Skin of body (tissue), 2 donors: ENCODE data around the gene LRCH1. TPM values are rescaled to one million over a fixed set of nuclear protein-coding genes. Genes with fewer than 3 reads are reported as not detected.
"Not testable (repeated sequence)": the region's sequence is repeated elsewhere in the genome, so short reads cannot be mapped to it uniquely, and the experiment has no call there.

ENCODE experiments used
- DNase-seq: peaks from one replicate; lab custom pipeline; 2025; lab: John Stamatoyannopoulos, UW
- total RNA-seq: library from RNA; depleted of rRNA; stranded (reverse); fragments of >200 nt; gene quantifications from one replicate; pipeline ENCODE4 v1.2.3, GENCODE V29; 2014

The LRCH1 gene, protein sequence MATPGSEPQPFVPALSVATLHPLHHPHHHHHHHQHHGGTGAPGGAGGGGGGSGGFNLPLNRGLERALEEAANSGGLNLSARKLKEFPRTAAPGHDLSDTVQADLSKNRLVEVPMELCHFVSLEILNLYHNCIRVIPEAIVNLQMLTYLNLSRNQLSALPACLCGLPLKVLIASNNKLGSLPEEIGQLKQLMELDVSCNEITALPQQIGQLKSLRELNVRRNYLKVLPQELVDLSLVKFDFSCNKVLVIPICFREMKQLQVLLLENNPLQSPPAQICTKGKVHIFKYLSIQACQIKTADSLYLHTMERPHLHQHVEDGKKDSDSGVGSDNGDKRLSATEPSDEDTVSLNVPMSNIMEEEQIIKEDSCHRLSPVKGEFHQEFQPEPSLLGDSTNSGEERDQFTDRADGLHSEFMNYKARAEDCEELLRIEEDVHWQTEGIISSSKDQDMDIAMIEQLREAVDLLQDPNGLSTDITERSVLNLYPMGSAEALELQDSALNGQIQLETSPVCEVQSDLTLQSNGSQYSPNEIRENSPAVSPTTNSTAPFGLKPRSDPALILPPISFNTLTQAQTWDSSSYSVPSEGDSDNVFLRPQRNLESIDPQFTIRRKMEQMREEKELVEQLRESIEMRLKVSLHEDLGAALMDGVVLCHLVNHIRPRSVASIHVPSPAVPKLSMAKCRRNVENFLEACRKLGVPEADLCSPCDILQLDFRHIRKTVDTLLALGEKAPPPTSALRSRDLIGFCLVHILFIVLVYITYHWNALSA
- total RNA-seq: 19.5 TPM

DNA sequence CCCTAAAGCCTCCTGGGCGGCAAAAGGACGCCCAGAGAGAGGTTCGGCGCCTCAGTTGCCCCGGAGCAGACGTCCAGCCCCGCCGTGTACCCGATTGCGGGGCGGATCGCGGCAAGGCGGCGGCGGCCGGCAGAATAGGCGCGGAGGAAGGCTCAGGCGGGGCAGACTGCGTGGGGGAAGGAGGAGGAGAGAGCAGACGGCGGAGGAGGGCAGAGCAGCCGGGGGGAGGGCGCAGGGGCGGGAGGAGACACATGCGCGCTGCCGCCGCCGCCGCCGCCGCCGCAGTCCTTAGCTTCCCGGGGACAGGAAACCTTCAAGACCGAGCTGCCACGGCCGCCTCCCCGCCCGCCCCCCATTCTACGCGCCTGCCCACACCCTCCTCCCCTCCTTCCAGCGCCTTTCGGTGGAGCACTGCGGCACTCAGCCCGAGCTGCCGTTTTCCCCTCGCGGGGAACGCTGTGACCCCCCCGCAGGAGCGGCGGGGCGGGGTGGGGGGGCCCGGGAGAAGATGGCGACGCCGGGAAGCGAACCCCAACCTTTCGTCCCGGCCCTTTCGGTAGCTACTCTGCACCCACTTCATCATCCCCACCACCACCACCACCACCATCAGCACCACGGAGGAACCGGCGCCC, at the start of gene LRCH1:
Gene LRCH1, plus strand, starts transcription at position 282 of the 632 bp plus-strand sequence. Its CDS starts 227 bp downstream, at position 509.
- DNase-seq: peak; percentile 80

DNA sequence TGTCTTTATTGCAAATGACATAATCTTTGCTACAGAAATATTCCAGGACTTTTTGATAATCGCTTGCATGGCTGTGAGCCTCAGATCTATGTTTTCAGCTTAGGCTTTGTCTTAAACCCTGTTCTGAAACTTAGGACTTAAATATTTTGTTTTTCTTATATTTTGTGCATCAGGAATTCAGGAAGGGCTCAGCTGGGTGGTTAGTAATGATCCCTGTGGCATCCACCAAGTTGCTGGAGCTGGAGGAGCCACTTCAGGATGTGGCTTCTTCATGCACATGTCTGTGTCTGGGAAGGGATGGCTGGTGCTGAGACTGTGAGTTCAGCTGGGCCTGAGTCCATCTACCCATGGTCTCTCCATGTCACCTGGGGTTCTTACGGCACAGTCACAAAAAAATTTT, 48.9 kb upstream of the LRCH1 start:
- no peak for DNase-seq

DNA sequence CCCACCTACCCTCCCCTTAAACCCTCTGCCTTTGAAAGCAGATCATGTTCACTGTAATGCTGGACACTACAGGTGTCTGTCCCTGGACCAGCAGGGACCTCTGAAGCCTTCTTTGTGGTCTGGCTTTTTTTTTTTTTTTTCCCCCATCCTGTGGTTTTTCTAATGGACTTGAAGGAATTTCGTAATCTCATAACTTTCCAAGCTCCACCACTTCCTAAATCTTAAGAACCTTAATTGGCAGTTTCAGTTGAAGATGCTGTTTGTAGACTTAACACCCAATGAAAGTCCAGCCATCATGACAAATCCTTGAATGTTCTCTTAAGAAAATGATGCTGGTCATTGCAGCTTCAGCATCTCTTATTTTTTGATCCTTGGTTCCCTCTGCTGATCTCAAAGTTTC, 45.0 kb upstream of the LRCH1 start:
- DNase-seq: no peak

DNA sequence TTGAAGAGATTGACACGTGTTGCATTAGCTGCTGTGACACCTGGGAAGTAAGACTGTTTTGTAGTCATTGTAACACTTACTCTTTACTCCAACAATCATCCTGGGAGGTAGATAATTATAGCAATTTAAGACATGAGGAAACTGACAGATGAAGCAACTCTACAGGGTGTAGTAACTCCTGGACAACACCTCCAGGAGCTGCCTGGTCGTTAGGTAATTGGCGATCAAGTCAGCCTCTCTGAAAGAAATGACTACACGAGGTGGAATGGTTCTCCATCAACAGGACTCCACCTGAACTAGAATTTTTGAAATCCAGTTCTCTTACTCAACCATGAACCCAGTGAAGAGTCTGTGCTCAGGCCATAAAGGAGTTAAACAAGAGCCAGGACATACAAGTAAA, 43.0 kb upstream of the LRCH1 start:
- DNase-seq: no peak

DNA sequence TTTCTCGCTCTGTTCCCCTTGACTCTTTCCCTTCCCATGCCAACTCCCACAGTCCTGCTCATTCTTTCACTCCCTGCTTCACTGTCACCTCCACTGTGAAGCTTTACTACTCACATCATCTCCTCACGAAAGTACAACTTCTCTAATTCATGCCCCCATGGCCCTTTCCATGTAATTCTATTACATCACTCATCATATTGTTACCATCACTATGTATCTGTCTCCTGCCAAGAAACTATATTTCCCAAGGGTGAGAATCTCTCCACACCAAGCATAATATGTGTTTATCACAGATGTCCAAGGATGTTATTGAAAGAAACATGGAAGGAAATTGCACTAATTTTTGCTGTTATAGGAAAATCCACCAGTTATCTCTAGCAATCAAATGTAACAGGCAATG, 37.2 kb upstream of the LRCH1 start:
- DNase-seq: peak; percentile 73

DNA sequence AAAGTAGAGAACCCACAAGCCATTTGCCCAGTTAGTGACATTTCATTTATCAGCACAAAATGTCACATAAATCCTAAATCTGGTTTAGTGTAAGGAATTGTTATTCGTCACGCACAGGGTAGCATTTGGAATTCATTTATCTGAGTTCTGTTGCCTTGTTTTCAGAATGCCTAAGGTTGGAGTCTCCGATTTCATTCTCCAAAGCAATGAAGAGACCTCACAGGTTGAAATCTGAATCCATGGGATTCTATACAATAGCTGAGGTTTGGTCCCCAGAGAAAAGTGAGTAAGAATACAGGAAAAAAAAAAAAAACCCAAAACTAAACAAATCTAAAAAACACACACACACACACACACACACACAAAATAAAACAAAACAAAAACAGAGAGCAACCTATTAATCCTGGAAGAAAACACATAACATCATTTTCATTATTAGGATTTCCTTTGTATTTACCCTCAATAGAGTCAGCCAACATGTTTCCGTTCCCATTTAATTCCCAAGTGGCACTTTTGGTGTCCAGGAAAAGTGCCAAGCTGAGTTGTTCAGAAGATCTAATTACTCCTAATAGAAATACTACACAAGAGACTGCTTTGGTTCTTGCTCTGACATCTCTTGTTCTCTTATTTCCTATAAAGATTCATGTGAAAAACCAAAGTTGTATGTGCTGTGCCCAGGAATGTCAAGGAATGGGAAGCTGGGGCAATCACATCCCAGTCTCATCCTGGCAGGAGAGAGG, 36.2 kb upstream of the LRCH1 start:
- DNase-seq: peak; percentile 85

DNA sequence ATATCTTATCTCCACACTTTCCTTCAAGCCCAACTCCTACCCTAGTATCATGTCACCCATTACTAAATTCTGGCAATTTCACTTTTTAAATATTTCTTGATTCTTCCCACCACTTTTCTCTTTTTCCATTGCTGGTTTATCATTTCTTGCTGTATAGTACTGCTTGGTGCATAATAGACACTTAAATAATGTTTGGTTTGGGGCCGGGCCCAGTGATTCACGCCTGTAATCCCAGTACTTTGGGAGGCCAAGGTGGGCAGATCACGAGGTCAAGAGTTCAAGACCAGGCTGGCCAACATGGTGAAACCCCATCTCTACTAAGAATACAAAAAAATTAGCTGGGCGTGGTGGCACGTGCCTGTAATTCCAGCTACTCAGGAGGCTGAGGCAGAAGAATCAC, 35.2 kb upstream of the LRCH1 start:
- not testable (repeated sequence) for DNase-seq

DNA sequence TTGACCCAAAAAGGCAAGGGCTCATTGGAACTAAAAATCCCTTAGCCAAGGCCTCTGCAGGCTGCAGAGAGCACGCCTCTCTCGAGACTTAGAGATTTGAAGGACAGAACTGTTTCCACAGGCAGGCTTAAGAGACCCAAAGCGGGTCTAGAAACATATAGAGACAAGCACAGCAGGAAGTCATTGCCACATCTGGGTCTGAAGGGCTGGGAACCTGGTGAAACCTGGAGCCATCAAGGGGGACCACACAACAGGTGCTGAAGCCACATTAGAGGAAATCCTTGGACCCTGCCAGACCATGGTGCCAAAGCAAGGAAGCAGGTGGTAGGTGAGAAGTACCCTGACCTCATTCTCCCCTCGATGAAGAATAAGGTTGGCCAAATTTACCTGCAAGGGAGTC, 33.8 kb upstream of the LRCH1 start:
- no peak for DNase-seq

DNA sequence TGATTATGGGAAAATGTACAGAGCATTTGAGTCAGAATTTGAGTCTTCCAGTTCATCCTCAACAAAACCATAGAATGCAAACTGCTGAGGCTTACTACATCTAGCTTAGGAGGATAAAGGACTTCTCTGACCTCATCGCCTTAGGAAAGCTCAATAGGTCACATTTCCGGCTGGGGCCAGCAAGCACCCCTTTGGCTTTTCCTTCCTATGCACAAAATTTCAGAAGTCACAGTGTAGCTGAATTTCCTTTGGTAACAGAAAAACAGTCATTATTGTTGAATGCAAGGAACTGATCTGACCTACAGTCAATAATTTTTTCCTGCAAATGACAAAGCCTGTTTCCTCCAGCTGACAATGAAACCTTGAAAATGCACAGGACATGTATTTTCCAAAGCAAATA, 32.8 kb upstream of the LRCH1 start:
- peak; percentile 30 for DNase-seq

DNA sequence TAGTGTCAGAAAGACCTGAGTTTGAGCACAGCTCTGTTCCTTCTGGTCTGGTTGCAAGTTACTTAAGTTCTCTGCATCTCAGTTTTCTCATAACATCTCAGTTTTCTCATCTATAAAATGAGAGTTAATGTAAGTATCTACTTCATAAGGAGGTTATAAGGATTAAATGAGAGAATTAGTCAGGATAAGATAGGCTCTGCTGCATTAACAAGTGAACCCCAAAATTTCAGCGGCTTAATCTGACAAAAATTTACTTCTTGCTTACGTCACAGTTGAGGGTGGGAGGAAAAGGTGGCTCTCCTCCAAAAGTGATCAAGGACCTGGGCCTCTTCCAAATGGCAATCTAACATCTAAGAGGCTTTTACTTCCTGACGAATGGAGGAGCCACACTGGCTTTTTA, 31.5 kb upstream of the LRCH1 start:
- DNase-seq: no peak

DNA sequence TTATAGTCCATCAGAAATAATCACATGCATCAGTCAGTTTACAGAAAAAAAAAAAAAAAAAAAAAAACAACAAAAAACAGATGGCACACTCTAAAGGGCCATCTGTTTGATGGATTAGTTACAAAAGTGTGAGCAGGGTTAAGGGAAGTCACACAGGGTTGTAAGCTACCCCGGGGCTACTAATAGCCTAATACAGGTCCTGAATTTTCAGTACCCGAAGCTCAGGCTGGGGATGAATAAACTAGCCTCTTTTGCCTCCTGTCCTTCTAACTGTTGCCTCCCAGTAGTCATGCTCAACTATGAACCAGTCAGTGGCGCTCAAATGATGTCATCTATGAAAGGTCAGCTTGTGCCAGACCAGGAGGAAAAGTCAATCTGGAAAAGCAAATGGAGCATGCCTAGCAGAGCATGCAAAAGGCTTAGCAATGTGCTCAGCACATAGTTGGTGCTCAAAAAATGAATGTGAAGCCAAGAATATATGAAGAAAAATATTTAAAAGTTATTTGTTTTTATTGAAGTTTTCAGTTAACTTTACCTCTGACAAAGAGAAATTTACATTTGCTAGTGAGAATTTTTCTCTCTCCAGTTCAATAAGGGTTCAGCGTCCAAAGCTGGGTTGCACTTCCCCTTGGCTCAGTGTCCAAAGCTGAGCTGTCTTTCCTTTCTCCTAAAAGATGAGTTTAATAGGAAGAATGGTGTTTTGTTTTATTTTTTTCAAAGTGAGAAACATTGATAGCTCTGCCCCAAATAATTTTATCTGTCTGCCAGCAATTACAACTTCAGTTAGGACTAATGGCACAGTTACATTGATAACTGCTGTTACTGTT, 30.8 kb upstream of the LRCH1 start:
- DNase-seq: no peak

DNA sequence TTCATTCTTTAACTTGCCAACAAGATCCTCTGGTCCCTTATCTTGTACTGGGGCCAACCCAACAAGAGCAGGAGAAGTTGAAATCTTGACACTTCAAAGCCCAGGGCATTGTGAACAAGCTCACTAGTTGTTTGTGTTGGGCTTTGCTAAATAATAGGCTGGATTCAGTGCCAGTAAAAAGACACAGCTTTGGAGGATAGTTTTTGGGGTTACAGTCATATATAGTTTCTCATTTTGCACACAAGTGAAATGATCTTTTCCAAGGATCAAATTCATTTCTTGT, 30.3 kb upstream of the LRCH1 start:
- no peak for DNase-seq

DNA sequence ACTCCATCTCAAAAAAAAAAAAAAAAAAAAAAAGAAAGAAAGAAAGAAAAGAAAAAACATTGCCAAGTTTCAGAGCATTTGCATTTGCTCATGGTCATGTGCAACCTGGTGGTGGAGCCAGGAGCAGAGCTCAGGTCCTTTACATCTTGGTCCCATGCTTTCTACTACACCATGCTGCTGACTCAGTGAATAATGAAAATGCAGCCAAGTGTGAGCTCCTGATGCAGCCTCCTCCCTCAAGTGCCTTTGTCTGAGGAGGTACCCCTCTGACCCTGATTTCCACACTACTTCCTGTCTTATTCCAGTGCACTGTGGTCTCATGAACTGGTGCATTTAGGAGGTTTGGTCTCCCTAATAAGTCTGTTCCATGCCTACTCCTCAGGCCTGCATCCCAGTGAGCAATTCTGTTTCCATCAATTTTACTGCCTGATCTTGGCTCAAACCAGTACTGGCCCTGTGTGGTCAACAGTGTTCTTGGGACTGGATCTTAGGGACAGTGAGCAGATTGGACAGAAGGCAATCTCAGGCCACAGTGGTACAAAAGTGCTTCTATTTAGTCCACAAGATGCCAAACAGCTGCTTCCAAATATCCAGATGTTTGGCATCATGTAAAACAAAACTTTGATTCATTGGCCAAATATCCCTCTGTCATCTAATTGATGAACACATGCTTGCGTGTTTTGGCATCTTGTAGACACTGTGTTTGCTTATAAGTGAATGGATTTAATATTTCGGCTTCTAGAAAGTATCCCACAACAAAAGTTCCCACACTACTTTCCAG, 28.8 kb upstream of the LRCH1 start:
- DNase-seq: peak; percentile 93

DNA sequence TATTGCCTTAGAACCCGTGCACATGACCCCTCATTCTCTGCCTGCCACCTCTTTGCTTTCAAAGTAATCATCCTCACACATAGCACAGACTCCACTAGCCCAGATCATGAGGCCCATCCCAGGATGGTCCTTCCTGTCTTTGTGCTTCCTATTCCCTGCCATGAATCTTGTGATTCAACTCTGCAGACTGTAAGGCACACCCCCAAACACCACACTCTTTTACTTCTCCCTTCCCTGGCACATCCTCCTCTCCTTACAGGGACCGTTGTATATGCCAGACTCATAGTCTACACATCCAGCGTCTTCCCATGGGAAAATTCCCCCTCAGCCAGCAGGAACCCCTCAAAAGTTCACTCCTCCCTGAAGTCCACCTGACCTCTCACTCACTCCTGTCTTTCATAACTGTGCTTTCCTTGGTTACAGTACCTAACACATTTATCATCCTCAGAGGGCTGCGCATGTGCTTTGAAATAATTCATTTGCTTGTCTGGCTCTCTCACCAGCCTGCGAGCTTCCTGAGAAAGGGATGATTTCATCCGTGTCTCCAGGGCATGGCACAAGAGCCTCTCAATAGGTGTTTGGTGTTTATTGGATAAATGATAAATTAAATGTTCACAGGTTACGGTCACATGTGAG, 26.8 kb upstream of the LRCH1 start:
- DNase-seq: no peak

DNA sequence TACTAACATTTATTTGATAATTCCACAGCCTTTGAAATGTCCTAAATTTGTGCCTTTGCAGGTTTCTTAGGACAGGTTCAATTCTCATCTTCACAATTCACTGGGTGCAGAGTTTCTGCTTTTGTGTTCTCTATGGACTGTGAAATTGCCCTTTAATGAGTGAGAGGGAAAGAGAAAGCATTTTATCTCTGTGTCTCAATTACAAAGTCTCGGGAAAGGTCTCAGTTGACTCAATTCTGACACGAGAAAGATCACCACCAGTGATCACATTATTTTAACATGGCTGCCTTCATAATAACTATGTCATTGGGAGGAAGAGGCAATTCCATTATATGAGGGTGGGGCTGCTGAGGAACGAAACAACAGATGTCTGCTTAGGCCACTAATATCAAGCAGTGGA, 26.2 kb upstream of the LRCH1 start:
- no peak for DNase-seq

DNA sequence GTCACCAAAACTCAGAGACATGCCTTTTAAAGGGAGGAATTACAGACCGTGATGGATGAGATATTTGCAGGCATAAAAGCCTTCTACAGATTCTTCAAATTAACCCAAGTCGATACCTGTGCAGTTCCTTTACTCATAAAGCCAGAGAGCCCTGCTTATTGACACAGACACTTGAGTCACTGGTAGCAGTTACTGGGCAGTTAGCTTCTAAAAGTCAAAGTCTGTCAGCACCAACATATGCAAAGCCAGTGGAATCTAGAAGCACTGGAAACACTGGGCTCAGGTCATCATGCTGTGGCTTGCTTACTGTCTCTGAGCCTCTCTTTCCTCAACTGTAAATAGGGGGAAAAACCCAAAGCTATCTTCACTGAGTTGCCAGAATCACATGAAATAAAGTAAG, 25.7 kb upstream of the LRCH1 start:
- DNase-seq: no peak

DNA sequence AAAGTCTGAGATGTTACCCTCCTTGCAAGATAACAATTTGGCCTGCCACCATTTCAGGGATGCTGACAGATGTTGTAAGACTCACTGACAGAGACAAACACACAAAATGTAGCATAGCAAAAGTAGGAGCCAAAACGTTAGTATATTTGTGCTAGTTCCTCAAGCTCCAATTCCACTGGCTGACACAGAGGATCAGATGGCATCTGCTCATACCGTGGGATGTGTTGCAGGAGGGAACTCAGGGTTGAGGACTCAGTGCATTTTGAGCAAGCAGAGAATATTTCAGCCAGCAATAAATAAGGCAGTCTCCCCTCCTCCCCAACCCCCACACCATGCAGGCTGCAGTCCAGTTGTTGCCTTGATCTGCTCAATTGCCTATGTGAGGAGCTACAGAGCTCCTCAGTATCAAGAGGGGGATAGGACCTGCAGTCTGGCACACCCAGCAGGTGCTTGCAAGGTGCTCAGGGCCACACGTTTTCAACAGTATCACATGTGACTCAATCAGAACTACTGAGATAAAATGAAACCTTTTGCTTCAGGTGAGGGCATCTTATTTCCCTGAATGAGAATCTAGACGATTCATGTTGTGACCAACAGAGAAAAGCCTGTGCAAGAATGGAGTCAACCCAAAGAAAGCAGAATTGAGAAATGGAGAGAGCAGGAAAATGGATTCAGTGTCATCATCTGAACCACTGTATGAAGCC, 23.6 kb upstream of the LRCH1 start:
- no peak for DNase-seq

DNA sequence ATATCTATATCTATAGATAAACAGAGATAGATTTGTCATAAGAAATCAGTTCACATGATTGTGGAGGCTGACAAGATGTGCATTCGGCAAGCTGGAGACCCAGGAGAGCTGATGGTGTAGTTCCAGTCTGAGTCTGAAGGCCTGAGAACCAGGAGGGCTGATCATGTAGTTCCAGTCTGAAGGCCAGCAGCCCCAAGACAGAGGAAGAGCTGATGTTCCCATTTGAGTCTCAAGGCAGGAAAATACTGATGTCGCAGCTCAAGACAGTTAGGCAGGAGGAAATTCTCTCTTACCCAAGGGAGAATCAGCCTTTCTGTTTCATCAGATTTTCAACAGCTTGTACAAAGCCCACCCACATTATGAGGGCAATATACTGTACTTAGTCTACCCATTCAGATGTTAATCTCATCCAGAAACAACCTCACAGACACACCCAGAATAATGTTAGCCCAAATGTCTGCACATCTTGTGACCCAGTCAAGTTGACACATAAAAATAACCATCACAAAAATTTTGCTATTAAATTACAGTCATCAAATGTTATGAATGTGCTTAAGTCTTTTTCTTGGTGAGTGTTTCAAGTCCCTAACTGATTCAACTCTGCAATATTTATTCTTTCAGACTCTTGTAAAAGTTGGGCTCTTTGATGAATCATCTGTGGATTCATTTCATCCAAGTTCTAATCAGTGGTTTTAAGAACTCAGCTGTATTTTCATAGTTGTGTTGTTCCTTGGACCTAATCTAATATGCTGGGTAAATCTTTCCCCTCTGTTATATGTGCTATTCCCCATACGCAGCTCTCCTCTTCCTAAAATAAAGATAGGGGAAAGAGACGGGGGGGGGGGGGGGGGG, 22.7 kb upstream of the LRCH1 start:
- peak; percentile 17 for DNase-seq
